HTR-8/SVneo (cell line): ENCODE measurements around the gene CASKIN2.
A peak's percentile ranks its signal among the peaks of the same experiment; 100 is the strongest.
"Not testable (repeated sequence)": the region's sequence is repeated elsewhere in the genome, so short reads cannot be mapped to it uniquely, and the experiment has no call there.

Source experiments
- DNase-seq: peaks from one replicate; pipeline ENCODE4 v3.0.0; 2011; ENCODE audit warnings: low spot score, mixed read lengths; ENCODE audit not compliant: insufficient read length
- FAIRE-seq: peaks from 2 replicates; lab custom pipeline; 2011; peaks lifted over from hg19 to GRCh38; lab: Jason Lieb, UNC

The CASKIN2 gene

DNA sequence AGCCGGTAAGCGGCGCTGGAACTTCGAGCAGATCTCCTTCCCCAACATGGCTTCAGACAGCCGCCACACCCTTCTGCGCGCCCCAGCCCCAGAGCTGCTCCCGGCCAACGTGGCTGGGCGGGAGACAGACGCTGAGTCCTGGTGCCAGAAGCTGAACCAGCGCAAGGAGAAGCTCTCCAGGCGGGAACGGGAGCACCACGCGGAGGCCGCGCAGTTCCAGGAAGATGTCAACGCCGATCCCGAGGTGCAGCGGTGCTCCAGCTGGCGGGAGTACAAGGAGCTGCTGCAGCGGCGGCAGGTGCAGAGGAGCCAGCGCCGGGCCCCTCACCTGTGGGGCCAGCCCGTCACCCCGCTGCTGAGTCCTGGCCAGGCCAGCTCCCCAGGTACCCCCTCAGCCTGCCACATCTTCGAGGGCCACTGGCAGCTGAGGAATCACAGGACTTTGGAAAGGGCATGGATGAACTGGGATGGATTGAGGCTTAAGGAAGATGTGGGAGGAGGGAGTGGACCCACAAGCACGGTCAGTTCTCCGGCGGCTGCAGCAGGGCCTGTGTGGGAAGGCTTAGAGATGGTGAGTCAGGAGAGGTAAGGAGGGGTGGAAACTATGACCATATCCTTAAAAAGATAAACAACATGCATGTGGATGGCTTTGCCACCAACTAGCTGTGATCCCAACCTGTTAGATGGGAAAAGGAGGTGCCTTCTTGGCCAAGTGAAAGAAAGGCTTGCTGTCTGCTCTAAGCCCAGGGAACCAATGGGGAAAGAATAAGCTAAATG lies 6.8 kb upstream of the CASKIN2 start:
- FAIRE-seq (no peak), DNase-seq (no peak)

GRCh38 chr17:75521290-75521689 lies 6.0 kb upstream of the CASKIN2 start:
- FAIRE-seq: no peak

DNA sequence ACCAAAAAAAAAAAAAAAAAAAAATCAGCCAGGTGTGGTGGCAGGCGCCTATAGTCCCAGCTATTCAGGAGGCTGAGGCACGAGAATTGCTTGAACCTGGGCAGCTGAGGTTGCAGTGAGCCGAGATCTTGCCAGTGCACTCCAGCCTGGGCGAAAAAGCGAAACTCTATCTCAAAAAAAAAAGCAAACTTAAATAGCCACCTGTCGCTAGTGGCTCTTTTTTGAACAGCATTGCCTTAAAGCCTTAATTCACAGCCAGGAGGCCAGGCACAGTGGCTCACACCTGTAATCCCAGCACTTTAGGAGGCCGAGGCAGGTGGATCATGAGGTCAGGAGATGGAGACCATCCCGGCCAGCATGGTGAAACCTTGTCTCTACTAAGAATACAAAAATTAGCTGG lies 5.1 kb upstream of the CASKIN2 start:
- FAIRE-seq: not testable (repeated sequence)

More at GRCh38 chr17:75521290-75521689, 6.0 kb upstream of the CASKIN2 start:
- DNase-seq: no peak

GRCh38 chr17:75518983-75519537 lies 3.7 kb upstream of the CASKIN2 start:
- FAIRE-seq: no peak
- DNase-seq: no peak

More for the DNA sequence above, 5.1 kb upstream of the CASKIN2 start:
- DNase-seq: not testable (repeated sequence)

- no peak for DNase-seq
- peak; percentile 51 for FAIRE-seq
Observed at GRCh38 chr17:75518201-75518600, 2.9 kb upstream of the CASKIN2 start.

DNA sequence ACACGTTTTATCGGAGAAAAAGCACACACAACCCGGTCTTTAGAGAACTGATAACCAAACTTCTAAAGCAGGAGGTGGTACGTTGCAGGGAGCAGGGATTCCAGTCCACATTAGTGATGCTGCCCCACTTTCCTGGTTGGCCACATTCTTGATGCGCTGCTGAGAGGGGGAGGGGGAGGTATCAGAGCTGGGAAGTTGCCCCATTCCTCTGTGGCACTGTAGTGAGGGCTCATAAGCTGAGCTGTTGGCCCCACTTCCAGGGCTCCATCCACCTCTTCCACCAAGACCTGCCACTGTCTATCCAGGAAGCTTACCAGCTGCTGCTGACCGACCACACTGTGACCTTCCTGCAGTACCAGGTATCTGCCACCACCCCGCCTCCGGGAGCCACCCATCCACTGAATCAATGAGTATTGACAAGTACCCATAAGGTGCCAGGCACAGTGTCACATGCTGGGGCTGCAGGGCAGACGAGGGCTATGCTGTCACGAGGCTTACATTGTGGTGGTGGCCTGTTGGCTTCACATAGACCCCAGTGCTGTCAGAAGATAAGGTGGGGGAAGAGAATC lies 2.0 kb upstream of the CASKIN2 start:
- DNase-seq (no peak), FAIRE-seq (peak; percentile 80)

- no peak for FAIRE-seq
- no peak for DNase-seq
Observed at GRCh38 chr17:75516619-75517296, 1.4 kb upstream of the CASKIN2 start.

GRCh38 chr17:75516255-75516618 lies 900 bp upstream of the CASKIN2 start, which contains the start of gene TSEN54:
Gene TSEN54 (plus strand): TSS chr17:75516528. CDS start chr17:75516561, 33 bp downstream.
- DNase-seq: peak; percentile 97
- FAIRE-seq: peak; percentile 97

GRCh38 chr17:75514919-75515495 lies 330 bp downstream of the CASKIN2 start:
- FAIRE-seq: no peak
- no peak for DNase-seq

DNA sequence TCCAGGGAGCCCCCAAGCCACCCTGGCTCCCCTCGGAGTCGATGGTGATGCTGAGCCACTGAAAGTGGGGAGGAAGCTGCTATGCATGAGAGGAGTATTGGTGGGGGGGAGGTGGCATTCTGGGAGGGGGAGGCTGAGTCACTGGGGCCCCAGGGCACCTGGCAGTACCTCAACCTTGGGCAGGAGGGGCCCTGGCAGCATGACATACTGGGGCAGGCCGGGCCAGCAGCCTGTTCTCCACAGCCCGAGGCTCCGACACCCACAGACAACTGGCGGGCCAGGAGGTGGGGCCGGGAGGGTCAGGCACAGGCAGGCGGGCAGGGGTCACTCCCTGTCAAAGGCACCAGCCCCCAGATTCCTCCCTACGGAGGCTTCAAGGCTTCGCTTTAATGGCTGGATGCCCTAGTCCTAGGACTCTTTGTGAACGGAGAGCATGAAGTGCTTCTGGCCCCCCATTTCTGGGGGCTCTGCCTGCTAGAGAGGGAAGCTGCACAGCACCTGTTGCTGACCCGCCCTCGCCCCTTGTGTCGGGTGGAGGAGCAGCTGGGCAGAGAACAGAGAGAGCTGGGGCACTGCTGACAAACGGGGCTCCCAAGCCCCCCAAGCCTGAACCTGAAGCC lies 928 bp downstream of the CASKIN2 start:
- no peak for DNase-seq

DNA sequence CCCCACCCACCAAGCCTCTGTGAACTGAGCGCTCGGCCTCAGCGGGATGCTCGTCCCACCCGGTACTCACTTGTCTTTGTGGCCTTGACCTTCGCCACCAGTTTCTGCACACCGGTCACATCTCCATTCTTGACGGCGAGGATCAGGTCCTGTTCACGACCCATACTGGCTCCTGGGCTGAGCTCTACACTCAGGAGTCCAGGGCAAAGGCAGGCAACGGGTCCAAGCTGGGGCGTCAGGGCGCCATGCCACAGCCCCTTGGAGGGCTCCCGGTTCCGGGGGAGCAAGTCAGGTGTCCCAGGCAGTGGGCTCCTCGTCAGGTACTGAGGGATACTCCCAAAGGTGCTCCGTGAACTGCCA lies 1.7 kb downstream of the CASKIN2 start:
- no peak for FAIRE-seq
- no peak for DNase-seq

More for the DNA sequence above, 928 bp downstream of the CASKIN2 start:
- FAIRE-seq: peak; percentile 69

- no peak for FAIRE-seq
- DNase-seq: no peak
Observed at GRCh38 chr17:75512926-75513640, 2.3 kb downstream of the CASKIN2 start.

DNA sequence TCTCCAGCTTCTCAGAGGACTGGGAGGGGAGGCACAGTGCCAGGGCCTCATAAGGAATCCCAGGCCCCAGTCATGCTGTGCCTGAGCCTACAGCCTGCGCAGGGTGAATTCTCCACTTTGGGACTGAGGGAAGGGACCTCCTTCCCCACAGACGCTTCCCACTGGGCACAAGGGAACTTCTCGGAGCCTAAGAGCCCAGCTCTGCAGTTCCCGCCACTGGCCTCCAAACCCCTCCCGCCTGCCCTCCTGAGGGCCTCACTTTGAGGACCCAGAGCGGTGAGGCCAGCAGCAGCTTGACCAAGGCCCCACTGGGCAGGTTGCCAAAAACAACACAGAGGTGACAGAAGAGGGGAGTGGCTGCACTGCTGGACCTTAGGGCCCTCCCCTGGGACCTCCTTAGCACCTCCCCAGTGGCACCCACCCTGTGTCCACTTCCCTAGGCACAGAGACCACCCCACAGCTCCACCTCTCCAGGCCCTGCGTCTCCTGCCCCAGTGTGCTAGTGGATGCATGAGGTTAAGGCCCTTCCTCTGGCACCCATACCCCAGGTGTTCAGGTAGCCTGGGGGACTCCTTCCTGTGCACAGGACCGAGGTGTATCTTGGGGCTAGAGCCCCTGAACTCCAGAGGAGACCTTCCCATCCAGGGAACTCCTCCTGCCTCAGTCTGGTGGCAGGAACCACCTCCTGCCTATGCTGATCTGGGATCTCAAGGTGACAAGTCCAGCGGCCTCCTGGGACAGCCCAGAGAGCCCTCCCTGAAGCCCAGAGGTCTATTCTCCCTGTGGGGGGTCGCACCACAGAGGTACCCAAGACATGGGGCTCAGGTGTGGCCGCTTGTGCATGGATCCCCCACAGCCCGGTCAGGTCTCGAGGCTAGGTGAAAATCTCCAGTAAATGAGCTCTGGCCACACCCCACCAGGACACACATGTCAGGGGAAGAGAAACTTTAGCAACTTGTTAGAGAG lies 3.4 kb downstream of the CASKIN2 start:
- DNase-seq (no peak), FAIRE-seq (peak; percentile 60)

- FAIRE-seq (peak; percentile 66), DNase-seq (no peak)
Observed at GRCh38 chr17:75511270-75511609, 4.1 kb downstream of the CASKIN2 start.

DNA sequence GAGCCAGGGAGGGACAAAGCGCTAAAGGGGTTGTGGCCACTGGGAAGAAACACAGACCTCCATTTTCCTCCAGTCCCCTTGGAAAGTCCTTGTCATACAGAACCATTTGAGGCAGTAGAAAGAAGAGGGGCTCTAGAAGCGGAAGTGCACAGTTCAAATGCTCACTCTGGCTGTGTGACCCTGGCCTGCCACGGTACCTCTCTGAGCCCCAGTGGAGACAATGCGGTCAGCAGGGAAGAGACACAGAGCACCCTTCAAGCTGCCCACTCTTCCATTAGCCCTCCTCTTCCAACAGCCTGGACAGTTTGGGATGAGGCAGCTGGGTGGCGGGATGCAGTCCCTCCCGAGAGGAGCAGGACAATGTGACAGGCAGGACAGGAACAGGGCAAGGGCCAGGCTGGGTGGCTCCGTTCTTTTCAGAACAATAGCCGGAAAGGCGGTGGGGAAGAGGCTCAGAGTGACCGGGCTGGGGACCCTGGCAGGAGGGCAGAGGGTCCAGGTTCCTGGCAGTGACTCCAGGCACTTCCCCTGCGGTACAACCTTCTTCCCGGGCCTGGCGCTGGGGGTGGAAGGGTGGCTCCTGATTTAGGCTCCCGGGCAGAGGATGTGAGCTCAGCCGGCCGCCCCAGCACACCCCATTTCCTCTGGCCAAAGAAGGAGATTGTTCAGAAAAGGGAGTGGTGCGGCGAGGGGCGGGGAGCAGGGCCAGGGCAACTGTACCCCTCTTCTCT lies 5.6 kb downstream of the CASKIN2 start:
- DNase-seq: no peak
- no peak for FAIRE-seq

DNA sequence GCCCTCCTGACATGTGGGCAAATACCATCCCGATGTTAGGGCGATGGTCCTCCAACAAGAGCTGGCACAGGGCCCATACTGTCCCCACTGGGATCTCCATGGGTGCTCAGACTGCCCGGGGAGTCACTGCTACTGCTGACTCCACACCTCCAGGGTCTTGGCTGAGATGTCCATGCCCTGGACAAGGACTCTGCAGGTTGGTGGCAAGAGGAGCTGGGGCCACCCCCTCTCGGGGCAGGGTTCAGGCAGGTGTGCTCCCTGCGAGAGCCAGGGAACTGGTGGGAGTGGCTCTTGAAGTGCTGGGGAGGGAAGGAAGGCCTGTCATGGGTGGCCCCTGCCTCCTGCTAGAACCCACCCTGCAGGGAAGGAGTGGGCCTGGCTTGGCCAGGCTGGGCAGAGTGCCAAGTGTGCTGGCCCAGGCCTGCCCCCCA lies 6.4 kb downstream of the CASKIN2 start:
- no peak for FAIRE-seq
- DNase-seq: no peak

DNA sequence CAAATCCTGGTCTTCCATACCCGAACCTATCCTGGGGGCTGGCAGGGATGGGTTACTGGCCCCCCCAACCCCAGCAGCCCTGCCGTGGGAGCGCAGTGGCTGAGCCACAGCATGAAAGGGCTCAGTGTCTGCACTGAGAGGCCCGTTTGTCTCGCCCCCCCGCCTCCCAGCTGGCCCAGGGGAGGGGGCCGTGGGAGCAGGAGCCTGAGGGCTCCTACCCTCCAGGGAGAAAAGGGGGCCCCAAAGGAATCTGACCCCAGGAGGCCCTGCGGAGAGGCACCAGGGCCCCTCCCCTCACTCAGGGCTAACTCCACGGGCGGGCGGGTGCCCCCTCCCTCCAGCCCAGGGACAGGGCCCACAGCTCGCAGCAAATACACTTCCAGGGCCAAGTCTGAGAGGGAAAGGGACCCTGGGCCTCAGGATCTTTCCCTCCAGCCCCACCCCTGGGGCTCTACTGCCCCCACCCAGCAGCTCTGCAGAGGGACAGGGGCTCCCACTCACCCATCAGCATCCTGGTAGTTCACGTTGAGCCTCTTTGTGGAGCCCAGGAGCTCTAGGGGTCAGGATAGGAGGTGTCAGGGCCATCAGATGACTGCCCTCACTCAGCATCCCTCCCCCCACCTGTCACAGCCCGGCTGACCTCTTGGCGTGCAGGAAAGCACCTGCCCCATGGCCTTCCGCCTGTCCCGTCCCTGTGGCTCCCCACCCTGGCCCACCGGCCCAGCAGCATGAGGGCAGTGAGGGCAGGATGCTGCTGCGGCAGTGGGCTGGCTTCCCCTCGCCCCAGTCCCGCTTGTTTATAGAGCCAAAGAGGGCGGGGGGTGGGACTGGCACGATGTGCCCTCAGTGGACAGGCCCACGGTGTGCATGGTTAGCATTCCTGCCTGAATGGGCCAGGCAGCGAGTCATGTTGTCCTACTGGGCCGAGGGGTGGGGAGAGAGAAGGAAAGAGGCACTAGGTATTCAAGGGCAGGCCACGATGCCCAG lies 7.3 kb downstream of the CASKIN2 start:
- DNase-seq (no peak), FAIRE-seq (peak; percentile 73)
